ENCODE data around the gene HBM. TPM values are rescaled to one million over a fixed set of nuclear protein-coding genes. Genes with fewer than 3 reads are reported as not detected.

The HBM gene
- total RNA-seq, 1 experiment from 2014 or later: not detected

- Histone ChIP-seq H3K36me3 (ENCODE audit: insufficient read depth, low read length, poor library complexity, severe bottlenecking) (no peaks in the 10 kb centered on the region), H3K9me3 (ENCODE audit: low read depth, low read length, poor library complexity, severe bottlenecking) (no peaks in the 10 kb centered on the region), H3K4me1 (ENCODE audit: insufficient read depth, low read length, poor library complexity, severe bottlenecking) (peaks cover 19% of the 10 kb centered on the region), H3K27me3 (replicated peaks; ENCODE audit: insufficient read depth, low read depth, low read length, poor library complexity) (peaks cover 13% of the 10 kb centered on the region), H3K27ac (ENCODE audit: low read depth, low read length, poor library complexity, severe bottlenecking) (no peak overlapping the region), H3K4me3 (ENCODE audit: low read depth, low read length, poor library complexity, severe bottlenecking) (peak overlapping the region; percentile 52)
- DNase-seq (ENCODE audit: low spot score): peak; percentile 92
- CTCF ChIA-PET: interaction anchor here (0.6 to 1.3 kb wide), 4 partner anchors 63 to 115 kb away, joined by 3 to 10 read pairs (median 4); no protein-coding TSS in a partner anchor
- POLR2A ChIA-PET (ENCODE audit: low non-redundant PET): no interaction called here
- TF ChIP-seq CTCF (conservative IDR thresholded peaks at IDR 0.05; ENCODE audit: low read depth, low read length) (no peak), EZH2 (IDR thresholded peaks at IDR 0.05; ENCODE audit: borderline replicate concordance, low read depth, low read length, poor library complexity, severe bottlenecking) (no peak)
- intact Hi-C loops (cut with micrococcal nuclease; ENCODE audit: unreplicated experiment): loop anchor here (1.0 to 2.0 kb wide), 3 partner anchors 64 to 116 kb away; no protein-coding TSS in a partner anchor
- no TSS peak for BruUV-seq (replicated peaks)
Measured at GRCh38 chr16:180681-181564, 15.1 kb downstream of the HBM start.

- Histone ChIP-seq H3K9me3 (ENCODE audit: low read depth, low read length, poor library complexity, severe bottlenecking) (no peaks in the 10 kb centered on the region), H3K4me1 (ENCODE audit: insufficient read depth, low read length, poor library complexity, severe bottlenecking) (peaks cover 19% of the 10 kb centered on the region), H3K27me3 (replicated peaks; ENCODE audit: insufficient read depth, low read depth, low read length, poor library complexity) (peaks cover 13% of the 10 kb centered on the region), H3K4me3 (ENCODE audit: low read depth, low read length, poor library complexity, severe bottlenecking) (peak overlapping the region; percentile 52), H3K36me3 (ENCODE audit: insufficient read depth, low read length, poor library complexity, severe bottlenecking) (no peaks in the 10 kb centered on the region), H3K27ac (ENCODE audit: low read depth, low read length, poor library complexity, severe bottlenecking) (no peak overlapping the region)
- POLR2A ChIA-PET (ENCODE audit: low non-redundant PET): no interaction called here
- intact Hi-C loops (cut with micrococcal nuclease; ENCODE audit: unreplicated experiment): loop anchor here (1.0 to 2.0 kb wide), 3 partner anchors 65 to 116 kb away; no protein-coding TSS in a partner anchor
- CTCF ChIA-PET: interaction anchor here (0.5 to 0.6 kb wide), 2 partner anchors 50 to 84 kb away, joined by 3 to 4 read pairs; no protein-coding TSS in a partner anchor
- BruUV-seq (replicated peaks): no TSS peak
- TF ChIP-seq CTCF (conservative IDR thresholded peaks at IDR 0.05; ENCODE audit: low read depth, low read length) (peak; percentile 95), EZH2 (IDR thresholded peaks at IDR 0.05; ENCODE audit: borderline replicate concordance, low read depth, low read length, poor library complexity, severe bottlenecking) (no peak)
- DNase-seq (ENCODE audit: low spot score): no peak
Measured at GRCh38 chr16:181565-182021, 15.8 kb downstream of the HBM start.

GRCh38 chr16:183005-183404 lies 17.2 kb downstream of the HBM start:
- H3K4me1 ChIP-seq (ENCODE audit: insufficient read depth, low read length, poor library complexity, severe bottlenecking): peaks cover 11% of the 10 kb centered on the region
- peaks cover 5% of the 10 kb centered on the region for H3K27me3 ChIP-seq (replicated peaks; ENCODE audit: insufficient read depth, low read depth, low read length, poor library complexity)
- TF ChIP-seq CTCF (conservative IDR thresholded peaks at IDR 0.05; ENCODE audit: low read depth, low read length) (no peak), EZH2 (IDR thresholded peaks at IDR 0.05; ENCODE audit: borderline replicate concordance, low read depth, low read length, poor library complexity, severe bottlenecking) (no peak)
- no peak overlapping the region for H3K4me3 ChIP-seq (ENCODE audit: low read depth, low read length, poor library complexity, severe bottlenecking)
- DNase-seq (ENCODE audit: low spot score): no peak
- intact Hi-C loops (cut with micrococcal nuclease; ENCODE audit: unreplicated experiment): no loop called here
- H3K9me3 ChIP-seq (ENCODE audit: low read depth, low read length, poor library complexity, severe bottlenecking): no peaks in the 10 kb centered on the region
- no peak overlapping the region for H3K27ac ChIP-seq (ENCODE audit: low read depth, low read length, poor library complexity, severe bottlenecking)
- H3K36me3 ChIP-seq (ENCODE audit: insufficient read depth, low read length, poor library complexity, severe bottlenecking): peaks cover 8% of the 10 kb centered on the region
- POLR2A ChIA-PET (ENCODE audit: low non-redundant PET): no interaction called here
- BruUV-seq (replicated peaks): TSS peak; percentile 69
- CTCF ChIA-PET: interaction anchor here (0.6 kb wide), 1 partner anchor 15 kb away, joined by 3 read pairs; no protein-coding TSS in a partner anchor

Measured in A673 (cell line).